ENCODE data around the gene CNTN1. TPM values are rescaled to one million over a fixed set of nuclear protein-coding genes. Genes with fewer than 3 reads are reported as not detected.

CNTN1 gene
- total and polyA plus RNA-seq, 2 experiments from 2014 or later = 4.2 to 4.7 TPM

- no peak for DNase-seq (ENCODE audit: low read depth in 1 of 2, low spot score in 1 of 2)
- no peaks in the 10 kb centered on the region for H3K9me3 ChIP-seq (ENCODE audit: low read depth)
- no peak for TF ChIP-seq CTCF (IDR thresholded peaks at IDR 0.05; ENCODE audit: low read depth, low read length)
Measured at GRCh38 chr12:40970320-40970907, 278.2 kb downstream of the CNTN1 start.

GRCh38 chr12:40971911-40972310 is 279.7 kb downstream of the CNTN1 start:
- H3K27me3 ChIP-seq = no peaks in the 10 kb centered on the region
- no peak overlapping the region for H3K4me3 ChIP-seq
- H3K36me3 ChIP-seq = no peaks in the 10 kb centered on the region
- TF ChIP-seq CTCF (IDR thresholded peaks at IDR 0.05; ENCODE audit: low read depth, low read length) = no peak
- H3K9me3 ChIP-seq (ENCODE audit: low read depth) = no peaks in the 10 kb centered on the region
- DNase-seq (ENCODE audit: low read depth in 1 of 2, low spot score in 1 of 2) = no peak
- H3K27ac ChIP-seq = no peak overlapping the region
- H3K4me1 ChIP-seq (ENCODE audit: low read depth) = no peaks in the 10 kb centered on the region

More at GRCh38 chr12:40970320-40970907, 278.2 kb downstream of the CNTN1 start:
- H3K36me3 ChIP-seq = no peaks in the 10 kb centered on the region
- no peak overlapping the region for H3K27ac ChIP-seq
- no peak overlapping the region for H3K4me3 ChIP-seq
- no peaks in the 10 kb centered on the region for H3K27me3 ChIP-seq
- no peaks in the 10 kb centered on the region for H3K4me1 ChIP-seq (ENCODE audit: low read depth)

- TF ChIP-seq CTCF (IDR thresholded peaks at IDR 0.05; ENCODE audit: low read depth, low read length) = no peak
- Histone ChIP-seq H3K27ac (no peak overlapping the region), H3K36me3 (no peaks in the 10 kb centered on the region), H3K9me3 (ENCODE audit: low read depth) (no peaks in the 10 kb centered on the region), H3K27me3 (no peaks in the 10 kb centered on the region), H3K4me1 (ENCODE audit: low read depth) (no peaks in the 10 kb centered on the region), H3K4me3 (no peak overlapping the region)
- no peak for DNase-seq (ENCODE audit: low read depth in 1 of 2, low spot score in 1 of 2)
Measured at GRCh38 chr12:40976546-40976945, 284.3 kb downstream of the CNTN1 start.

- DNase-seq (ENCODE audit: low read depth in 1 of 2, low spot score in 1 of 2) = no peak
- Histone ChIP-seq H3K9me3 (ENCODE audit: low read depth) (no peaks in the 10 kb centered on the region), H3K27ac (no peak overlapping the region), H3K4me3 (no peak overlapping the region), H3K4me1 (ENCODE audit: low read depth) (no peaks in the 10 kb centered on the region), H3K27me3 (no peaks in the 10 kb centered on the region), H3K36me3 (no peaks in the 10 kb centered on the region)
- no peak for TF ChIP-seq CTCF (IDR thresholded peaks at IDR 0.05; ENCODE audit: low read depth, low read length)
Measured at GRCh38 chr12:40980427-40980961, 288.3 kb downstream of the CNTN1 start.

- no peak for TF ChIP-seq CTCF (IDR thresholded peaks at IDR 0.05; ENCODE audit: low read depth, low read length)
- H3K4me1 ChIP-seq (ENCODE audit: low read depth) = no peaks in the 10 kb centered on the region
- DNase-seq (ENCODE audit: low read depth in 1 of 2, low spot score in 1 of 2) = no peak
- H3K27me3 ChIP-seq = no peaks in the 10 kb centered on the region
- H3K36me3 ChIP-seq = no peaks in the 10 kb centered on the region
- H3K9me3 ChIP-seq (ENCODE audit: low read depth) = no peaks in the 10 kb centered on the region
- no peak overlapping the region for H3K4me3 ChIP-seq
- no peak overlapping the region for H3K27ac ChIP-seq
Measured at GRCh38 chr12:40986001-40986400, 293.8 kb downstream of the CNTN1 start.

All from cardiac muscle cell (in vitro differentiated cells and primary cell).